ENCODE measurements around the gene SYNGR1. TPM values are rescaled to one million over a fixed set of nuclear protein-coding genes. Genes with fewer than 3 reads are reported as not detected.

SYNGR1 gene
- total and polyA plus RNA-seq, 2 of the 8 experiments (the other 6 are each of a cell fraction or from before 2014, with no cell fraction given) = 32.5 to 84.7 TPM

- TF ChIP-seq MAX (IDR thresholded peaks at IDR 0.05) (no peak), BRCA1 (IDR thresholded peaks at IDR 0.05; ENCODE audit: low read depth, low read length) (no peak), SP1 (IDR thresholded peaks at IDR 0.05; ENCODE audit: low read depth, low read length) (no peak), NRF1 (IDR thresholded peaks at IDR 0.05; ENCODE audit: low read depth, low read length) (no peak), SAP30 (IDR thresholded peaks at IDR 0.05; ENCODE audit: insufficient read depth, insufficient replicate concordance, low read length) (no peak), CEBPB (IDR thresholded peaks at IDR 0.05; ENCODE audit: low read depth, low read length) (no peak), CREB1 (IDR thresholded peaks at IDR 0.05) (no peak), CBX8 (IDR thresholded peaks at IDR 0.05; ENCODE audit: borderline replicate concordance, low read depth, low read length) (no peak), TAF7 (optimal IDR thresholded peaks at IDR 0.05; ENCODE audit: borderline replicate concordance, low read depth, low read length) (no peak)
These were observed 82.6 kb downstream of the SYNGR1 start (continued) for GRCh38 chr22:39432361-39432811.
